Right hindlimb (tissue), 1 donor: ENCODE results near the gene SV2C.
A peak's percentile ranks its signal among the peaks of the same experiment; 100 is the strongest.
"Not testable (repeated sequence)": the region's sequence is repeated elsewhere in the genome, so short reads cannot be mapped to it uniquely, and the experiment has no call there.

Experiments used
- DNase-seq: peaks from one replicate; pipeline ENCODE4 v3.0.0-alpha.2; 2018

The SV2C gene

DNA sequence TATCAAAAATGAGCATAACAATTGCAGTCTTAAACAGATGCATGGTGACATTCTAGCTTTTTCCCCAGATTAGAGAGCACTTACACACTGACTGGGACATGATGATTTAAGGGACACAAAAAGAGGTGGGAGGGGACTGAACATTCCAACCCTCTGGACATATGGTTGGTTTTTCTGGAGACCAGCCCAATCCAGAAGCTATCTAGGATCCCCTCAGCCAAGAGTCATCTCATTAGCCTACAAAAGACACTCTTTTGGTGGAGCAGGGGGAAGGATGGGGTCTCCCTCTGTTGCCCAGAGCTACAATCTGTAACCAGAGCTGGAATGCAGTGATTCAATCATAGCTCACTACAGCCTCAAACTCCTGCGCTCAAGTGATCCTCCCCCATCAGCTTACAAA, 222.6 kb downstream of the SV2C start:
- no peak for DNase-seq

DNA sequence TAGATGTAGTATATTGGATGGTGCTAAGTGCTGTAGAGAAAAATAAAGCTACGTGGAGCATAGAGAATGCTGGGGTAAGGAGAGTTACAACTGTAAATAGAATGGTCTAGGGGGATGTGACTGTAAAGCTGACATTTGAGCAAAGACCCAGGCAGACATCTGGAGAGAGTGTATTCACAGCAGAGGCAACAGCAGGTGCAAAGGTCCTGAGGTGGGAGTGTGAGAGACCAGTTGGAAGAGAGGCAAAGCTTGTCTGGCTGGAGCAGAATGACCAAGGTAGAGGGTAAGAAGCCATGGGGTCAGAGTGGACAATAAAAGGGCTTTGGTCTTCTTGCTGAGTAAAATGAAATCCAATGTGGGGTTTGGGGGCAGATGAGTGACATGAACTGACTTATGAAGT, 227.0 kb downstream of the SV2C start:
- DNase-seq = no peak

DNA sequence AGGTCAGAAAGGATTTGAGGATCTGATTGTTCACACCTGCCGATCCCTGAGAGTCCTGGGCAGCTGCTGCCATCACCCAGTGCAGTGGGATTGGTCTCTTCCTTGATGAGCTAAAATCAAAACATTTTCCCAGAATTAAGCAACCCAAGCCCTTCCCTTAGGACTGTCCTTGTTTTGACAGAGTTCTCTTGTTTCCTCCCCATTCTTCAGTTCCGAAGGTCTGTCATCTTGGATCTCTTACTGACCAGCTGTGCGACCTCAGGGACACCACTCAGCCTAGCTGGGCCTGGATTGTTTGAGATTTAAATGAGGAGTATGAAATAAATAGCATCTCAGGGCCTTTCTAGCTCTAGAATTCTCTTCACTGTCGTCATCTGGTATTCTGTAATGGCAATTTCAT, 229.6 kb downstream of the SV2C start:
- DNase-seq = no peak

DNA sequence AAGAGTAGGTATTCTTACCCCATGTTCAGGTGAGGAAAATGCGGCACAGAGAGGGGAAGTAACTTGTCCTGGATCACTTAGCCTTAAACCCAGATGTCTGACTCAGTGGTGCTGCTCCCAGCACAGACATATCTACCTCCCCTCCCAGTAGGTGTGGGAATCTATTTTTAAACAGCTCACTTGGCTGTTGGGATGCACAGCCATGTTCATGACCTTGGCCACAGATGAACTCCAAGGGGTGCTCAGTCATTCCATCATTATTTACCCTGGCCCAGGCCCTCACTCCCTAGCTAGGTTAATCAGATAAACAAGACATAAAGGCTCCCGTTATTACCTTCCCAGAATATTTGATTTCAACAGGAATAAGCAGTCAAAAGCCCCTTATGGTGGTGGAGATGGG, 231.5 kb downstream of the SV2C start:
- DNase-seq = no peak

DNA sequence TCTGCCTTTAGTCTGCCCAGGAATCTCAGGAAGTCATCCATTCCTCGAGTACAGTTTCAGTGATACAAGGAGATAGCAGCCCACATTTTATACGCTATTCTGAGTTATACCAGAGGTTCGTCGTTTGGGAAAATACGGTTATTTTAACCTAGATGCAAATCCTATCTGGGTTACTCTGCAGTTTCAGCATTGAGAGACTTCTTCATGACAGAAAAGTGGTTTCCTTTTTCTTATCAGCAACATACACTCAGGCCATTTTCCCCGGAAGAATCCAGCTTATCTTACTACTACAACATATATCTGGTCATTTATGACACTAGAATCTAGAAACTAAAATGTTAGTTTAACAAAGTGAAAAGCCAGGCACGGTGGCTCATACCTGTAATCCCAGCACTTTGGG, 236.5 kb downstream of the SV2C start:
- no peak for DNase-seq

DNA sequence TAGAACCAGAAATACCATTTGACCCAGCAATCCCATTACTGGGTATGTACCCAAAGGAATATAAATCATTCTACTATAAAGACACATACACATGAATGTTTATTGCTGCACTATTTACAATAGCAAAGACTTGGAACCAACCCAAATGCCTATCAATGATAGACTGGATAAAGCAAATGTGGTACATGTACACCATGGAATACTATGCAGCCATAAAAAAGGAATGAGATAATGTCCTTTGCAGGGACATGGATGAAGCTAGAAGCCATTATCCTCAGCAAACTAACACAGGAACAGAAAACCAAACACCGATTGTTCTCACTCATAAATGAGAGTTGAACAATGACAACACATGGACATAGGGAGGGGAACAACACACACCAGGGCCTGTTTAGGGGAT, 240.3 kb downstream of the SV2C start:
- not testable (repeated sequence) for DNase-seq

DNA sequence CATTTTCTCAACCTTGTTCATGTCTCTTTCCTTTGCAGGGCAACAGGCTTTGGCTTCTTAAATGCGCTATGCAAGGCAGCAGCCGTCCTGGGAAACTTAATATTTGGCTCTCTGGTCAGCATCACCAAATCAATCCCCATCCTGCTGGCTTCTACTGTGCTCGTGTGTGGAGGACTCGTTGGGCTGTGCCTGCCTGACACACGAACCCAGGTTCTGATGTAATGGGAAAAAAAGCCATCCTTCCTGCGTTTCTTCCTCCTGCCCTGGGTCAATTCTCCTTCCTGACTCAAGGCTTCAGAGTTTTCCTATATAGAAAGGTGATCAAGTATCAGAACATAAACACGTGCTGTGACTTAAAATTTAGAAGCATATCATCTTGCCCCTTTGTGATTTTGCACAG, 242.1 kb downstream of the SV2C start:
- DNase-seq = no peak

DNA sequence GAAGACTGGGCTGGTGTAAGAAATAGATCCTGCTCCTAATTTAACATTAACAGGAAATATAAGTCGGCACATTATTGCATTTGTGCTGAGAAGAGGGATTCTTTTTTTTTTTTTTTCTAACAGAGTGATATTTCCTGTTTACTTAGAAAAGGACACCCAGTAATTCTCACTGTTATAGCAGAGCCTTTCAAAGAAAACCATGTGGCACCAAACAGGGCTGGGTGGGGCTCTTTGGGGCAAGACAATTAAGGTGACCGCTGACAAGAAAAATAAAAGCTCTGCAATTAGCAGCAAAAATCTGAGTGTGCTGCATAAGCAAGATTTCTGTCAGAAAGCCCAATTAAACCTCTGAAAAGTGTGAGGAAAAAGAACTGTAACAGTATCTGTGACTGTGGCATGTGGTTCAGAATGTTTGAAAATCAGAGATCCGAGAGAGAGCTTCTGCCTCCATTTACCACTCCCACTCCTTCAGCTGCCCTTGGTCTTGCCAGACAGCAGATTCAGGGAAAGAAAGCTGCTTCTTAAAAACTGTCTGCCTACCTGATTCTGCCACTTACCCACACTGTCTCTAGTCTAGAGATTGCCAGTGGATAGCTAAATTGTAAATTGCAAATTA, 242.8 kb downstream of the SV2C start:
- no peak for DNase-seq

DNA sequence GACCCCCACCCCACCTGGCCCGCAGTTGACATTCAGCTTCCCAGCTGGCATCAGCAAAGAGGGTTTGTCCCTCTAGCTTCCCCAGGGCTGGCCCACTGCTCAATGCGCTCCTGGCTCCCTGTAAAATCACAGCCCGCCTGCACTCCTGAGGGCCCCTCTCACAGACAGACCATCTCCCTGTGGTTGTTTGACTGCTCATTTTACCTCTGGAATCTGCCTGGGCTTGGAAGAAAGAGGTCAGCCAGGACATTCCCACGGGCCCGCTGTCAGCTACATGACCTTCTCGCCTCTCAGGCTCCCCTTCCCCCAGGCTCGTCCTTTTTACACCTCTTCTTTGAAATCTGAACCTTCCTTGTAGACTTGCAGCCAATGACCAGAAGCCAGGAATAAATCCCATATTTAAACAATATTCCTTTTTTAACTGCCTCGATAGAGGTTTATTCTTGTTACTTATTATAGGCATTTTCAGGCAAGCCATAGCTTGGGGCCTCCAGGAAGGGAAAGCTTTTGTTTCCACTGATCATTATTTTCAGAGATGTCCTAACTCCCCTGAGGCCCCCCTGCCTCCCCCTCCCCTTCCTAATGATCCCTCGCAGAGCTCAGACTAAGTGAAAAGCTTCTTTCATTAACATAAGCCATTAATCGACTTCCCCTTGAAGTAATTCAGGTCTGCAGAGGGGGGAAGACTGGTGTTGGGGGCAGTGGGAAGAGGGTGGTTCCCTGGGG, 243.6 kb downstream of the SV2C start:
- DNase-seq = peak; percentile 37

DNA sequence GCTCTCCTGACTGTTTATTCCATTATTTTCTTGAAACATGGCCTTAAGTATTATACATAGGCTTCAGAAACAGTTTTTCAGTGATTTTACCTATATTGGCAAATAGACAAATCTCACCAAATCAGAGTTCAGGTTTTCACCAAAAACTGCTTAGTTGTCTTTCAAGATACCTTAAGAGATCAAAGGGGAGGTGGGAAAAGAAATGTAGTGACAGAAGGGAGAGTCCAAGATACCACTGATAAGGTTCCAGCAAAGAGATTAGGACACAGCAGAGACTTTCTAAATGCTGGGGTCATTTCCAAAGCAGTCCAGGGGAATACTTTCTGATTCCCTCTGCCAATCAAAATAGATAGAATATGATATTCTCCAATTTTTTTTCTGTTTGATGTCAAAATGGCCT, 246.2 kb downstream of the SV2C start:
- DNase-seq = no peak

DNA sequence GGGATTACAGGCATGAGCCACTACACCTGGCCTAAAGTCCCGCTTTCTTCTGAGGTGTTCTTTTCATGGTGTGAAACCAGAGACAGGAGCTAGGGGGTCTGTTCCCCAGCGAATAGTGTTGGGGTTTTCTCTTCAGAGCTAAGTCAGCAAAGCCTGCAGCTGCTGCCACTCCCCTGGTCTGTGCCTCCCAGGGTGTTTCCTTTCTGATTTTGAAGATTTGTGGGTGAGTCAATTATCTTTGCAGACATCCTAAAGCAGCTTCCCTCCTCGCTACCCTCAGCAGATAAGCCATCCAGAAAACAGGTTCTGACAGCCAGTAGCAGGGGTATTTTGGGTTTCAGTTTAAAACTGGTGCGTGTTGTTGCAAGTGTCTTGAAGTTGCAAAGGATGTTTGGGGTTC, 247.9 kb downstream of the SV2C start:
- no peak for DNase-seq

DNA sequence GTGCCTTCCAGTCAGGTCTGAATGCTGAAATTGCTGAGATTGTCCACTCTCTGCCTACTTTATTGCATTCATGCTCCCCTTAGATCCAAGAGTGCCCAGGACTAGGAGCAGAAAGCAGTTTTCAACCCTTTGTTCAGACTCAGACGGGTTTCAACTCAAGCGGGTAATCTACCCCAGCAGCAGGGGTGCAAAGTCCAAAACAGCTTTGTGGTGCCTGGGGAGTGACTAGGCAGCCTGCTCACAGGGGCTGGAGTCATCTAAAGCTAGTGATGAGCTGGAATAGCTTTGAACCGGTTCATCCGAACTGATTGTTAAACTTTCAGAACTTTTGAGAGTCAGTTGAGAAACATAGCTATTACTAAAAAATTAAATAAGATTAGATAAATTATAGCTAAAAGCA, 248.9 kb downstream of the SV2C start:
- no peak for DNase-seq

DNA sequence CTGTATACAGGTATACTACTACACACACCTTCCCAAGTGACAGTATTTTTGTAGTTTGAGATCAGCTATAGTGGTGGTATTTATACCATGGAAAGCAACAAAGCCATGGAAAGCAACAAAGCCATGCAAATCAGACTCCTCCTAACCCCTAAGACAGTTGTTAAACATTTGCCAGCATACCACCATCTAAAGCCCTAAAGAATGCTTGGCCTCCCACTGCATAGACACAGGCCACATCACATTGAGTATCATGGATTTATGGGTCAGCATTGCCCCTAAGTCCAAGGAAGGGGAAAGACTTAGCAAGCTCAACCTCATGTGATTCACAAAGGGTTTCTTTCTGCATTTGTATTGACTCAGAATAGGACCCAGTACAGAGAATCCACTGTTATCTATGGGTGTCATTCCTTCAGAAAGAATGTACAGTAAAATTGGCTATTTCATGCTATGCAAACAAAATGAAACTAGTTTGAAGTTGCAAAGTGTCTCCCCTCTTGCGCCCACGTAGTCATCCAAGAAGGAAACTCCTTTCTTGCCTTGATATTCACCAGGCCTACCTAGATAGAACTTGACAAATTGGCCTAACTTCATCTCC, 249.5 kb downstream of the SV2C start:
- DNase-seq = no peak

DNA sequence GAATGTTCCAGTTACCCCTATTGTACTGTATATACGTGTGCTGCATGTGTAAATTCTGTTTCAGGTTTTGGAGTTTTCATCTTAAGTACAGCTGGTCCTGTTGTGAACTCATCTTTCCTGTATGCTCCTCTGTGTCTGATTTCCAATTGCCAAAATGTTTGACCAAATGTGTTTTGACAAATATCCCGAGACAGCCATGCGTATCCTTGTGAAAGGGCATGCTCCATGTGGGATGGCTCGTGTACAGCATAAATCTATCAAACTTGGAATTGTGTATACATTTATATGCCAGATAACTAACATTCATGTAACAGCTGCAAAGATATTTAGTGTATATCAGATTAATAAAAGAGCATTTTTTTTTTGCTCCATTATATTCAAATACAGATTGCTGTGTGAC, 250.4 kb downstream of the SV2C start:
- DNase-seq = no peak

DNA sequence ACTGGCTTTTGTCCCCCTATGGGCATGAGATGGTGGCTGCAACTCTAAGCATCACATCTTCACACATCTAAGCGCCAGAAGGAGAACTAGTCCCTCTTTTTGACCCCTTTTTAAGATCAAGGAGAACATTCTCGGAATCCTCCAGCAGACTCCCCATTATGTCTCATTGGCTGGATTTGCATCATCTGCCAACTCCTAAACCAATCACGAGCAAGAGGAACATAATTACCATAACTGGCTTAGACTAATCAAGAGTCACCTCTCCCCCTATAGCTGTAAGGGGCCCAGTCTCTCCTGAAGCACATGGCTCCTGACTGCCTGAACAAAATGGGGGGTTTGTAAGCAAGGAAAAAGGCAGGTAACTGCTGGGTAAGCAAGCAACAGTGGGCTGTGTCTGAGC, 251.4 kb downstream of the SV2C start:
- DNase-seq = no peak

DNA sequence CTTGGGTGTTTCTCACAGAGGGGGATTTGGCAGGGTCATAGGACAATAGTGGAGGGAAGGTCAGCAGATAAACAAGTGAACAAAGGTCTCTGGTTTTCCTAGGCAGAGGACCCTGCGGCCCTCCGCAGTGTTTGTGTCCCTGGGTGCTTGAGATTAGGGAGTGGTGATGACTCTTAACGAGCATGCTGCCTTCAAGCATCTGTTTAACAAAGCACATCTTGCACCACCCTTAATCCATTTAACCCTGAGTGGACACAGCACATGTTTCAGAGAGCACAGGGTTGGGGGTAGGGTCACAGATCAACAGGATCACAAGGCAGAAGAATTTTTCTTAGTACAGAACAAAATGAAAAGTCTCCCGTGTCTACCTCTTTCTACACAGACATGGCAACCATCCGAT, 252.3 kb downstream of the SV2C start:
- DNase-seq = not testable (repeated sequence)

DNA sequence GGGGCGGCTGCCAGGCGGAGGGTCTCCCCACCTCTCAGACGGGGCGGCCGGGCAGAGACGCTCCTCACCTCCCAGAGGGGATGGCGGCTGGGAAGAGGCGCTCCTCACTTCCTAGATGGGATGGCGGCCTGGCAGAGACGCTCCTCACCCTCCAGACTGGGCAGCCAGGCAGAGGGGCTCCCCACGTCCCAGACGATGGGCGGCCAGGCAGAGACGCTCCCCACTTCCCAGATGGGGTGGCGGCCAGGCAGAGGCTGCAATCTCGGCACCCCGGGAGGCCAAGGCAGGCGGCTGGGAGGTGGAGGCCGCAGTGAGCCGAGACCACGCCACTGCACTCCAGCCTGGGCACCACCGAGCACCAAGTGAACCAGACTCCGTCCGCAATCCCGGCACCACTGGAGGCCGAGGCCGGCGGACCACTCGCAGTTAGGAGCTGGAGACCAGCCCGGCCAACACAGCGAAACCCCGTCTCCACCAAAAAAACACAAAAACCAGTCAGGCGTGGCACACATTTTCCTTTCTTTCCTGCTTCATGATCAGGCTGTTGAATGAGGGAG, 253.1 kb downstream of the SV2C start:
- not testable (repeated sequence) for DNase-seq

DNA sequence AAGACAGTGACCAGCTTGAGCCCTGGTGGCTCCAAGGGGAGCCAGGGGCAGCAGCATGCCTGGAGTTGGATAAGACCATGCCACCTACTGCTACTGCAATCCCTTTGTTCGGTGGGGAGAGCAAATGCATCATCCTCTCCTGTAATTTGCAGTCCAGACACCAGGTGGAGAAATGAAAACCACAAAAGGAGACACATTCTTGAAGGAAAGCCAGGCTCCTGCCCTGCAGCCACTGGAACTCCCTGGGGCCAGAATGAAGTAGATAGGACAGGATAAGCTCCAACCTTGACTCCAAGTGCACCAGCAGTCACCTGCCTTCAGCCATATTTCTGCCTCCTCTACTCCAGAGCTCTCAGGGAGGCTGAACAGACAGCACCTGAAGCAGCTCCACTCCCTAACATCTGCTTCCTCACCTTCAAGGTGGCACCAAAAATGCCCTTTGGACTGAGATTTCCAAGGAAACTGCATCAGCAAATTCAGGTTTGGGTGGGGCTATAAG, 254.8 kb downstream of the SV2C start:
- DNase-seq = peak; percentile 28

DNA sequence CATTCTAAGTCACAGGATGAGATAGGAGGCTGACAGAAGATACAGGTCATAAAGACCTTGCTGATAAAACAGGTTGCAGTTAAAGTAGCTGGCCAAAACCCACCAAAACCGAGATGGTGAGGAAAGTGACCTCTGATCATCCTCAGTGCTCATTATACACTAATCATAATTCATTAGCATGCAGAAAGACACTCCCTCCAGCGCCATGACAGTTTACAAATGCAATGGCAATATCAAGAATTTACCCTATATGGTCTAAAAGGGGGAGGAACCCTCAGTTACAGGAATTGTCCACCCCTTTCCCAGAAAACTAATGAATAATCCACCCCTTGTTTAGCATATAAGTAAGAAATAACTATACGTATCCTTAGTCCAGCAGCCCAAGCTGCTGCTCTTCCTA, 256.7 kb downstream of the SV2C start:
- DNase-seq = no peak

DNA sequence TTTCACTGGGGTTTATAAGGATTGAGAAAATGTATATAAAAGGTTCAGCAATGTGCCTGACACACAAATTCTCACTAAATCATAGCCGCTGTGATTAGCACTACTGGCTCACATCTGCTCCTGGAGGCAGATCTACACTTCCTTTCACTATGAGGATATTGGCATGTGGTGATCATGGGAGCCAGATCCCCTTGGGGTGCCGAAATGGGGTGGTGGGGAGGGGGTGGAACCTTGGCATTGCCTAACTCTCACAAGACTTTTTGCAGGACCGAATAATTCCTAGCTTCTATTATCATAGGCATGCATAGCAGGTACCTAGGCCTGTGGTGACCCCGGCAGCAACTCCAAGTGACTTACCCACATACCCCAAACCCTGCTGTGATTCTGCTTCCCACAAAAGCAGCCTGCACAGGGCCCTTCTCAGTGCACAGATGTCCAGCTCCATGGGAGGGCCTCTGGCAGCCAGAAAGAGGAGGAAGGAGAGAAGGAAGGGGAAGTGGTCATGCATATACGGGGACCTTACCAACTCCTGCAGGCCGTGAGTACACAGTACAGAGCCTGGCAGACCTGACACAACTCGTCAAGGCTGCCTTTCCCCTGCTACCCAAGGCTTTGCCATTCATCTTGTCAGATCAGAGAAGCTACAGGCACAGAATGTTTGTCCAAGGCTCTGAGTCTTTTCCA, 258.6 kb downstream of the SV2C start:
- DNase-seq = no peak

DNA sequence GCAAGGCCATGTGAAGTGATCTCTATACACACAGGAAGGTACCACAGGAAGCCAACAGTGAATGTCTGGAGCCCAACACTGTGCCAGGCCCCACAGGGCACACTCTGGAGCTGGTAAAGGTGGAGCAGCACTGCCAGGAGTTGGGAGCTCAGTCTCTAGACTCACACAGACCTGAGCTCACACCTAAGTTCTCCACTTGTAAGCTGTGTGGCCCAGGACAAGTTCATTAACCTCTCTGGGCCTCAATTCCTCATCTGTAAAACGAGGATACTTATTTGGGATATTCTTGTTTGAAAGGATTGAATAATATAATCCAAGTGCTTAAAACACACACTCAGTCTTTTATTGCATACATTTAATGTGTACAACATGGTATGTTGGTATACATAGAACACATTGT, 259.3 kb downstream of the SV2C start:
- DNase-seq = no peak

DNA sequence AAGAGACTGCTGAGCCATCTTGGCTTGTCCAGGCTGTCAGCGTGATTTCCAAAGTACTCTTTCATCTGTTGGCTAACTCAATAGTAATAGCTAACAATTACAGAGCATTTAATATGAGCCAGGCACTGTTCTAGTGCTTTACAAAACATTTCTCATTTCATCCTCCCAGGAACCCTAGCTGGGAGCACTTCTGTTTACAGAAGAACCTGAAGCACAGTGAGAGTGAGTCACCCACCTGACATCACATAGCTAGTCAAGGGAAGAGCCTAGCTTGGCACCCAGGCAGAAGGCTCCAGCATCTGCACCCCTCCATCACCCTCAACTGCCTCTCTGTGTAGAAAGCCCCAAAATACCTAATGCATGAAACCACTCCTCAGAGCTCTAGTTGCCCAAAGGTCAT, 262.4 kb downstream of the SV2C start:
- DNase-seq = no peak

DNA sequence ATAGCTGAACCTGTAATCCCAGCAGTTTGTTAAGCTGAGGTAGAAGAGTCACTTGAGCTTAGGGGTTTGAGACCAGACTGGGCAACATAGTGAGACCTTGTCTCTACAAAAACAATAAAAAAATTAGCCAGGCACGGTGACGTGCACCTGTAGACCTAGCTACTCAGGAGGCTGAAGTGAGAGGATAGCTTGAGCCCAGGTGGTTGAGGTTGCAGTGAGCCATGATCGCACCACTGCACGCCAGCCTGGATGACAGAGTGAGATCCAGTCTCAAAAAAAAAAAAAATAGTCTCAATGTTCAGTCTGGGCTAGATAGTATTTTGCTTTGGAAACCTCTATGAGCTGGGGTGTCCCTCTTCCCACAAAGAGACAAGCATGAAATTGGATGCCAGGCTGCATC, 268.0 kb downstream of the SV2C start:
- DNase-seq = no peak

DNA sequence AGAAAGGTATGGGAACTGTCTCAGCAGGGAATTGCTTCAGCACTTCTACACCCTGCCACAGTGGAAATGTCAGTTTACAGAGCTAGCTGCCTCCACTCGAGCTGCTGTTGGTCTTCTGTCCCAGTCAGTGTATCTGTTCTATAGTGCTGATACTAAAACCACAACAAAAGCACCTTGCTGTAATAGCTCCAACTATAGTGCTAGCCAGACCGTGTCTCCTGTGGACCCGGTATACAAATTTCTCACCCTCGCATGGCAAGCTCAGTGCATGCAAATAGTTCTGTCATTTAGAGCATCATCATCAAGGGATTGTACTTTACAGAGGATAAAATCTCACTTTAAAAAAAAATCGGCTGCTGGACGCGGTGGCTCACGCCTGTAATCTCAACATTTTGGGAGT, 268.4 kb downstream of the SV2C start:
- no peak for DNase-seq
